Stimulated activated CD8-positive, alpha-beta memory T cell treated with anti-CD3 and anti-CD28 coated beads, Interleukin-4, amount 100 ng/mL, for 4 hours (primary cell): ENCODE measurements around the gene ZNF777.

ENCODE experiments used
- DNase-seq, 2 donors: peaks; one replicate each; pipeline ENCODE4 v3.0.0-alpha.2; 2020; ENCODE audit warnings: low read depth in 2 of 2, low spot score in 1 of 2

The ZNF777 gene

GRCh38 chr7:149477494-149478443, 16.9 kb upstream of the ZNF777 start:
- DNase-seq: no peak

DNA sequence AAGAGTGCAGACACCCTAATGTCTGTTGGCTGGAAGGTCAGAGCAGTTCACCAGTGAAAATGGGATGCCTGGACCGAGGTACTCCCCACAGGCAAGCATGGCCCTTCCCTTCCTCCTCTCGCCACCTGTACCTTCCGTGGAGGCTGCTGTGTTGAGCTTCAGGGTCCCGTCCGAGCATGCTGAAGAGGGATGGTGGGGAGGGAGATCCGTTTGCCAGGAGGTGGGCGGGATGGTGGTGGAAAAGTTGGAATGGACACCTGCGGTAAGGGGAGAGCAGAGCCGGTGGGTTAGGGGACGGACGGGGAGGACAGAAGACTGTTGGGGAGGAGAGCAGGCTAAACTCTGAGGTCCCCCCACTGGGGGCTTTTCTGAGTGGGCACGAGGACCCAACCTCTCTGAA, 15.9 kb upstream of the ZNF777 start:
- no peak for DNase-seq

- DNase-seq: no peak
These were observed 14.5 kb upstream of the ZNF777 start for GRCh38 chr7:149475121-149476045.

- no peak for DNase-seq
These were observed 13.7 kb upstream of the ZNF777 start for GRCh38 chr7:149474309-149475120.

GRCh38 chr7:149473251-149473650, 12.4 kb upstream of the ZNF777 start:
- DNase-seq: no peak

DNA sequence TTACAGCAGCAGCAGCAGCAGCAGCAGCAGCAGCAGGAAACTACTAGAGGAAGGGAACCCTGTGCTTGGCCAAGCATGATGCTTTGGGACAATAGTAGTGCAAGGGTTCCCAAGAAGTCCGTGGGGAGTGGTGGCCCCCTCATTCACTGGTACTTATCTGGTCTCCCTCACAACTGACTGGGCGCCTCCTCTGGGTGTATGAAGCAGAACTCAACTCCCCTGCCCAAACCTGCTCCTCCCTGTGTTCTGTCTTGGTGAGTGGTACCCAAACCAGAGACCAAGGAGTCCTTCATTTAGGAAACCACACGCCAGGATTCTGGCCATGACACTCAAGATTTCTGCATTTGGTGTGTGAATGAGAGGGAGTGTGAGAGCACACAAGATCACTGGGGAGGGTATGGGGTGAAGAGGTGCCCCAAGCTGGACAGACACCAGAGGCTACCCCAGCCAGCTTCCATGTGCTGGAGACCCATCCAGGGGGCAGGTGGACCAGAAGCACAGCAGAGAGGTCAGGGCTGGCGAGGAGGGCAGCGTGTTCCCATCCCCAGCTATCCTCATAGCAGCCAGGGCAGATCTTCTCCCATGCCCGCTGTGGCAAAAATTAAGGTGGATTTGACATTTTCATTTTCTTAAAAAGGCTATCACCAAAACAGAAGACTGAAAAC, 10.6 kb upstream of the ZNF777 start:
- no peak for DNase-seq

- DNase-seq: no peak
These were observed 8.9 kb upstream of the ZNF777 start for GRCh38 chr7:149469806-149470205.

- DNase-seq: no peak
These were observed 7.3 kb upstream of the ZNF777 start for GRCh38 chr7:149468208-149468607.

DNA sequence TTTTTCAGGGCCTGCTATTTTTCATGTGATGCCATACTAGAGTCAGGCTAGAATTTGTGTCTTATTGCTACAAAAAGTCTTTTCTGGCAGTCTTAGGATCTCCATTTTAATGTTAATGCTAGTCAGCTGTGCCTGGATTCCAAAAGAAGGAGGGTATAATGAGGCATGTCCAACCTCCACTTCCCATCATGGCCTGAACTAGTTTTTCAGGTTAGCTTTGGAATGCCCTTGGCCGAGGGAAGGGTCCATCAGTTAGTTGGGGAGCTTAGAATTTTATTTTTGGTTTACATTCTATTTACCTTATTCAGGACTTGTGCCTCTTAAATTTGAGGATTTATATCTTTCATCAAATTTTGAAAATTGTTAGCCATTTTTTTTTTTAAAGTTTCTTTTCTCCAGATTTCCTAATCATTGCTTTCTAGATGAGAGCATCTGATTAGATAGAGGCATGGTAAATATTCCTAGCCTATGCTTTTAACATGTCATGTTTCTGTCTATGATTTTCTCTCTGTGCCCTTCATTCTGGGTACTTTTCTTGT, 6.5 kb upstream of the ZNF777 start:
- no peak for DNase-seq

DNA sequence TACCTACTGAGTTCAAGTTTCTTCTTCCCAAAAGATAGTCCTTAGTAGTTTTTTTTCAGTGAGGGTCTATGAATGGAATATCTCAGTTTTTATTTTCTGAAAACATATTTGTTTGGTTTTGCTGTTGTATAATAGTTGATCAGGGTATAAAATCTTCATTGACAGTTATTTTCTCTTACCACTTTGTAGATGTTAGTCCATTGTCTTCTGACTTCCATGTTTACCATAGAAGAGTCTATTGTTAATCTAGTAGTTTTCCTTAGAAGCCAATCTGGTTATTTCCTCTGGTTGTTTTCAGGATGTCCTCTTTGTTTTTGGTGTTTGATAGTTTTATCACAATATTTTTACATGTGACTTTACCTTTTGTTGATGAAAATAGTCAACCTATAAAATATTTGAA, 5.5 kb upstream of the ZNF777 start:
- no peak for DNase-seq

- no peak for DNase-seq
These were observed 2.8 kb upstream of the ZNF777 start for GRCh38 chr7:149463500-149464161.

GRCh38 chr7:149462101-149462520, 1.2 kb upstream of the ZNF777 start:
- DNase-seq: no peak

- no peak for DNase-seq
These were observed 1.1 kb downstream of the ZNF777 start for GRCh38 chr7:149459540-149460452.

- DNase-seq: no peak
These were observed 1.7 kb downstream of the ZNF777 start for GRCh38 chr7:149459201-149459539.

DNA sequence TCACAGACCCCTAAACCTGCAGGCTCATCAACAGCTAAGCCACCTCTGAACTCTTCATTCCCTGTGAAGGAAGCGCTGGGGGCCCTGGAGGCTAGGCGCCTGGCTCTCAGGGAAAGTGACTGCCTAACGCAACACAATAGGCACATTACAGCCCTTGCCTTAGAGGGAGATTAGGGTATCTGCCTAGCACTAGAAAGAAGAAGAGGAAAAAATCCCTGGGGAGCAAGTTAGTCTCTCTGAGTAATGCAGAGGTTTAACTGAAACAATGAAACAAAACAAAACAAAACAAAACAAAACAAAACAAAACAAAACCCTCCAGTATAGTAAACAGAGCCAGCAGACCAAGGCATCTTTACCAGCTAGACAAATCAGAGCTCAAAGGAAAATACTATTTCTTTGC, 2.6 kb downstream of the ZNF777 start:
- no peak for DNase-seq

DNA sequence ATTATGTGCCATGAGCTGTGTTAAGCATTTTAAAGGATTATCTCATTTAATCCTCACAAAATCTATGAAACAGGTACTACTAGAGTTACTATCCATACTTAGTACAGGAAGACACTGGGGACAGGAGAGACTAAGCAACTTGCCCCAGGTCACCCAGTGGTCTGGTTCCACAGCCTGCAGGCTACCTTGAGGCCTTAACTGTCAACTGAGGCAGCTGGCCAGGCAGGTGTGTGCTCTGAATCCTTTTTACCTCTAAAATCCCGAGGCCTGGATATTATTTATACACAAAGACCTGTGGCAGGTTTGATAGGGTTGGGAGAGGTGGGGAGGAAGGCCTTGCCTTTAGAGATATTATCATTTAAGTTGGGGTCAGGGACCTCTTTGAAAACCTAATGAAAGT, 3.1 kb downstream of the ZNF777 start:
- no peak for DNase-seq

DNA sequence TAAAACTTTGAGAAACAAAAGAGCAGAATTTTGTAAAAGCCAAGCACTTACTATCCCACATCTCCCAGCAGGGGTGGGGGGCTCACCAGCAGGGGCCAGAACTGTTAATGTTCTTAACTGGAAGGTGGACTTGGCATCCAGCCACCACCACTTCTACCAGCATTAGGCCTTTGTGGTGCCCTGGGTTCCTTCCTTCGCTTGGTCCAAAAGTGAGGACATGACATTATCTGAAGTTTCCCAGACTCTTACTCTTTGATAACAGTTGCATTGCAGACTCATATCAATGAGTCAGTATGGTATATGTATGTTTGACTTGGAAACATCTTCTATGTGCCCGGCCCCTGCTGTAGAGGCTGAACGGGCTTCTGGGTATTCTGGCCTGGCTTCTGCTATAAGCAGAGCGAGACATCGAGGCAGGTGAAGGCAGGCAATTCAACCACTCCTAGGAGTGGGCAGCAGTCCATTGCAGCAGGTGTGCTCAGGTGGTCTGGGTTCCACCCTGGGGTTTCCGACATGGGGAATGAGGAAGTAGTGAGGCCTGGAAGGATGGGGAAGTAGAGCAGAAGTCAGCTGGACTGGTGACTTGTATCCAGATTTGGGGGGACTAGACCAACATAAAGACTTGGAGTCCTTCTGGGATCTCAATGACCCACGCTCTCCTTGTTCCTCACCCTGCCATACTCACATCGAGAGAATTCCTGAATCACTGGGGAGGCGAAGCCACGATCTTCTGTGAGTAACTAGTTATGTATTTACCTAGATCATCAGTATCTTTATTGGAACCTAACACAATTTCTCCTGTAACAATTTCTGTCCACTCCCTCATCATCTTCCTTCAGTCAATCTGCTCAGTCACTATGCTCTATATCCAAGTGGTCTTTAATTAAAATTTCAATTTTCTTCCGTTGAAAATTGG, 4.1 kb downstream of the ZNF777 start:
- DNase-seq: no peak
